Kidney epithelial cell (primary cell): ENCODE results near the gene ZFP57. TPM values are rescaled to one million over a fixed set of nuclear protein-coding genes. Genes with fewer than 3 reads are reported as not detected.

Experiments used
- DNase-seq: peaks from one replicate; pipeline ENCODE4 v3.0.0-alpha.2; 2010; ENCODE audit warnings: low read depth
- H3K27me3 ChIP-seq: 2 replicates; pipeline ENCODE4 v1.6.0; 2011; ENCODE audit warnings: low read length; ENCODE audit not compliant: control insufficient read depth, insufficient read depth
- H3K36me3 ChIP-seq: 2 replicates; pipeline ENCODE4 v1.5.1; 2011; ENCODE audit warnings: low read length; ENCODE audit not compliant: control insufficient read depth, insufficient read depth
- H3K4me3 ChIP-seq: 2 replicates; pipeline ENCODE4 v1.5.1; 2011; ENCODE audit warnings: low read depth, mild to moderate bottlenecking, control low read depth, low read length
- CTCF ChIP-seq: IDR thresholded peaks from 2 replicates; pipeline ENCODE4 v1.5.1; 2011; ENCODE audit warnings: mild to moderate bottlenecking, moderate library complexity, low read length, control low read depth, inconsistent platforms; ENCODE audit not compliant: insufficient read depth, poor library complexity, severe bottlenecking
- total RNA-seq: library from RNA; depleted of rRNA; stranded (reverse); fragments of >200 nt; gene quantifications from 2 replicates; pipeline ENCODE4 v1.2.3, GENCODE V29; 2015

The ZFP57 gene
- total RNA-seq, 1 donor from 2014 or later: 0.08 TPM

DNA sequence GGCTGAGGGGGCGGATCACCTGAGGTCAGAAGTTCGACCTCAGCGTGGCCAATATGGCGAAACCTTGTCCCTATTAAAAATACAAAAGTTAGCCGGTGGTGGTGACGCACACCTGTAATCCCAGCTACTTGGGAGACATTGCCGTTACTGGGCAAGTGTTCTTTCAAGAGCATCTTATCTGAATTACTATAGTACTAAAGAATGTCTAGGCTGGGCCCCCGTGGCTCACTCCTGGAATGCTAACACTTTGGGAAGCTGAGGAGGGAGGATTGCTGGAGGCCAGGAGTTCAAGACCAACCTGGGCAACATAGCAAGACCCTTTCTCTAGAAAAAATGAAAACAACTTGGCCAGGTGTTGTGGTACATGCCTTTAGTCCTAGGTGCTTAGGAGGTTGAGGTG lies 859 bp upstream of the ZFP57 start:
- no peak for DNase-seq
- no peak overlapping the region for H3K4me3 ChIP-seq
- peaks cover 3% of the 10 kb centered on the region for H3K27me3 ChIP-seq
- H3K36me3 ChIP-seq: no peaks in the 10 kb centered on the region
- TF ChIP-seq CTCF: no peak

DNA sequence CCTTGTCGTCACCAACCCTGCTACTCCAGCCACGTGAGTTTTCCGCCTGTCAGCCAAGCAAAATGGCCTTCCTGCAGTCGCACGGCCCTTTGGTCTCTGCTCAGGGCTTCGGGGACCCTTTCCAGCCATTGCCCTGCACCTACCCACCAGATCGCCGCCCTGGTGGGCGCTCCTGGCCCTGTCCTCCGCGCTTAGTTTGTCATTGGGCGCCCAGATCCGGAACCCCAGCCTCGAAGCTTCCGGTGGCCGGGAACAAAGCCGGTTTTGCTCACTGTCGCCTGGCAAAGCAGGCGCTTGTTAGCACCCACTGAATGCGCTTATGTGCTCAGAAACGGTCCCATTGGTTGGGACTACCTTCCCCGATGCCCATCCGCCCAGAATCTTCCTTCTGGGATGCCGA lies 536 bp downstream of the ZFP57 start:
- Histone ChIP-seq H3K27me3 (no peaks in the 10 kb centered on the region), H3K36me3 (no peaks in the 10 kb centered on the region), H3K4me3 (no peak overlapping the region)
- DNase-seq: no peak
- TF ChIP-seq CTCF: no peak

DNA sequence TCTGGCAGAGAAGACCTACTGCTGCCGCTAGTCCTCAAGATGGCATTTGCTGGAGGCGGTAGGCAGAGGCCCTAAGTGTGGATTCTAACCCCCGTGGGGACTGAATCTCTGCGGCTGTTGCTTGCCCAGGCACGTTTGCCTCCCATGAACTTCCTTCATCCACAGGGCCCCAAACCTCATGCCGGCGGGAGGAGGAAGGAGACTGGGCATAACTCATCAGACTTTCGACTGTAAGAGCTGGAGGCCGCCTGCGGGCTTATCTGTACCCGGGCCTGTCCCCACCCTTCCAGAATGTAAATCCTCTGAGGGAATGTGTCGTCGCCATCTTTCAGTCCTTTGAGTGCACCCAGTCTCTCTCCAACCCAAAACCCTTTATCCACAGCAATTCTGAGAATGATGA lies 990 bp downstream of the ZFP57 start:
- H3K4me3 ChIP-seq: no peak overlapping the region
- no peaks in the 10 kb centered on the region for H3K36me3 ChIP-seq
- no peaks in the 10 kb centered on the region for H3K27me3 ChIP-seq
- DNase-seq: no peak
- TF ChIP-seq CTCF: no peak

GRCh38 chr6:29678114-29678513 lies 2.8 kb downstream of the ZFP57 start:
- DNase-seq: no peak
- TF ChIP-seq CTCF: no peak
- no peaks in the 10 kb centered on the region for H3K36me3 ChIP-seq
- H3K4me3 ChIP-seq: no peak overlapping the region
- H3K27me3 ChIP-seq: no peaks in the 10 kb centered on the region

- Histone ChIP-seq H3K4me3 (no peak overlapping the region), H3K36me3 (no peaks in the 10 kb centered on the region), H3K27me3 (no peaks in the 10 kb centered on the region)
- DNase-seq: peak; percentile 39
- no peak for TF ChIP-seq CTCF
These were observed 3.9 kb downstream of the ZFP57 start for GRCh38 chr6:29676981-29677601.

DNA sequence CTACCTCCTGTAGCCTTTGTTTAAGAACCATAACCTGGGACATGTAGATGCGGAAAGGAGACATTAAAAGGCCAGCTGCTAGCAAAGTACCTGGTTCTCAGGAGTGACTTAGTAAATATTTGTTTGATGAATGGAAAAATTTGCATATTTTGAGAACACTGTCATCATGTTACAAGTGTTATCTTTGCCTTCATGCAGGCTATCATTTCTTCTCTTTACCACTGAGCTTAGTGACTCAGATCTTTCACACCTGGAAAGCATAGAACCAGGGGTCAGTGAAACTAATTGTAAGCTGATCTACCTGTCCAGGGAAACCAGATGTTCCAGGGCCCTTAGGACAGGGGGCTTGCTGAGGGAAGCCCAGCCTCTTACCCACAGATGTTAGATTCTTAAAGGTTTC lies 5.4 kb downstream of the ZFP57 start:
- no peak for DNase-seq
- peaks cover 2% of the 10 kb centered on the region for H3K27me3 ChIP-seq
- no peaks in the 10 kb centered on the region for H3K36me3 ChIP-seq
- no peak overlapping the region for H3K4me3 ChIP-seq
- TF ChIP-seq CTCF: no peak
